ENCODE results near the gene KLHL24. TPM values are rescaled to one million over a fixed set of nuclear protein-coding genes. Genes with fewer than 3 reads are reported as not detected.
"Not testable (repeated sequence)": the region's sequence is repeated elsewhere in the genome, so short reads cannot be mapped to it uniquely, and the experiment has no call there.

Gene KLHL24
- total RNA-seq, 1 experiment from 2014 or later: 59.1 TPM

DNA sequence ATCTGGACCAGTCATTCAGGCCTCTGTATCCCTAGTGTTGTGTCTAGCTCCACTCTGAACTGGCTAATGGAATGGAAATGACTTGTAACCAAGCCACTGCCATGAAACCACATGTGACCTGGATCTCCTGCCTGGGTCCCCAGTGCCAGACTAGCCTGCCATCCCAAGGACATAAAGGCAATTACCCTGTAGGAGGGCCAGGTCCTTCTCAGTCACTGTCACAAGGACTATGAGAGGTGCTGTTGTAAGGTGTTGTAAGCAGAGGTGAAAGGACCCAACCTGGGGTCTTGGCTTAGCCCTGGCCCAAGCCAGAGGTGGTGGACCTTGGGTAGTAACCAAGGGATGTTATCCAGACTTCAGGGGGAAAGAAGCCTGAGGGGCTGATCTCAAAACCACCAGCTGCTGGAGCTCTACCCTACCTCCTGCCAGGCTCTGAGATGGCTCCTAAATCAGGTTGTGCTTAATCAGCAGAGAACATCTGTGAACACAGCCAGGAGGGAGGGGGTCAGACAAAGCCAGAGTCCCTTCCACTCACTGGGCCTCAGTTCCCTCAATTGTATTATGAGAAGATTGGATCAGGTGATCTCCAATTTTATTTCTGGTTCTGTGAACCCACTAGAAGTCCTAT, 15.7 kb upstream of the KLHL24 start:
- no TSS peak for BruUV-seq (replicated peaks)
- Histone ChIP-seq H3K27me3 (ENCODE audit: insufficient read depth, low read depth) (no peaks in the 10 kb centered on the region), H3K36me3 (ENCODE audit: low read depth) (no peaks in the 10 kb centered on the region), H3K9me2 (ENCODE audit: insufficient read depth) (no peaks in the 10 kb centered on the region), H3K4me3 (no peak overlapping the region), H3F3A (ENCODE audit: insufficient read depth, low read depth) (no peaks in the 10 kb centered on the region), H3K4me2 (no peak overlapping the region), H3K9me3 (ENCODE audit: insufficient read depth, low read depth) (no peaks in the 10 kb centered on the region), H4K20me1 (ENCODE audit: insufficient read depth) (no peaks in the 10 kb centered on the region), H2AFZ (no peak overlapping the region), H3K79me2 (ENCODE audit: low read depth) (no peaks in the 10 kb centered on the region), H3K4me1 (replicated peaks; ENCODE audit: insufficient read depth) (no peaks in the 10 kb centered on the region), H3K27ac (no peak overlapping the region)
- ChIA-PET CTCF (no interaction called here), POLR2A (ENCODE audit: unreplicated experiment) (no interaction called here)
- intact Hi-C loops (cut with micrococcal nuclease; ENCODE audit: unreplicated experiment): no loop called here
- no peak for TF ChIP-seq EZH2 (IDR thresholded peaks at IDR 0.05; ENCODE audit: low read depth)
- TF ChIP-seq, protein P1, sequence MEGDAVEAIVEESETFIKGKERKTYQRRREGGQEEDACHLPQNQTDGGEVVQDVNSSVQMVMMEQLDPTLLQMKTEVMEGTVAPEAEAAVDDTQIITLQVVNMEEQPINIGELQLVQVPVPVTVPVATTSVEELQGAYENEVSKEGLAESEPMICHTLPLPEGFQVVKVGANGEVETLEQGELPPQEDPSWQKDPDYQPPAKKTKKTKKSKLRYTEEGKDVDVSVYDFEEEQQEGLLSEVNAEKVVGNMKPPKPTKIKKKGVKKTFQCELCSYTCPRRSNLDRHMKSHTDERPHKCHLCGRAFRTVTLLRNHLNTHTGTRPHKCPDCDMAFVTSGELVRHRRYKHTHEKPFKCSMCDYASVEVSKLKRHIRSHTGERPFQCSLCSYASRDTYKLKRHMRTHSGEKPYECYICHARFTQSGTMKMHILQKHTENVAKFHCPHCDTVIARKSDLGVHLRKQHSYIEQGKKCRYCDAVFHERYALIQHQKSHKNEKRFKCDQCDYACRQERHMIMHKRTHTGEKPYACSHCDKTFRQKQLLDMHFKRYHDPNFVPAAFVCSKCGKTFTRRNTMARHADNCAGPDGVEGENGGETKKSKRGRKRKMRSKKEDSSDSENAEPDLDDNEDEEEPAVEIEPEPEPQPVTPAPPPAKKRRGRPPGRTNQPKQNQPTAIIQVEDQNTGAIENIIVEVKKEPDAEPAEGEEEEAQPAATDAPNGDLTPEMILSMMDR (conservative IDR thresholded peaks at IDR 0.05): no peak
- no peak for DNase-seq

DNA sequence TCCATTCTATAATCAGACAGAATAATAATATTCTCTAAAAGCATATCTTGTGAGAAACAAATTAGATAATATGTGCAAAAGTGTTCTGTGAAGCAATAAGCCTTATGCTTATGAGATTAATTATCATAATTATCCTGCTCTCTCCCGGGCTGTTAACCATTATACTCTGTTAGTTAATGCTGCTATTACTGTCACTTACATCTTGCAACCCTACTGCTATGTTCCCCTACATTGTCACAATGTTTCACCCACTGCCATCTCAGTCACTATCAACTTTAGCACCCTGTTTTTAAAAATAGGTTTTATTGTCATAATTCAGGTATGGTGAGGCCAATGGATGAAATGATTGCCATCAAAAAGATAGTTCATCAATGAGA, 15.2 kb upstream of the KLHL24 start:
- Histone ChIP-seq H3K36me3 (ENCODE audit: low read depth) (no peaks in the 10 kb centered on the region), H3K9me2 (ENCODE audit: insufficient read depth) (no peaks in the 10 kb centered on the region), H3K27me3 (ENCODE audit: insufficient read depth, low read depth) (no peaks in the 10 kb centered on the region), H4K20me1 (ENCODE audit: insufficient read depth) (no peaks in the 10 kb centered on the region), H3K4me3 (no peak overlapping the region), H3K4me2 (no peak overlapping the region), H3K4me1 (replicated peaks; ENCODE audit: insufficient read depth) (no peaks in the 10 kb centered on the region), H2AFZ (no peak overlapping the region), H3K27ac (no peak overlapping the region), H3F3A (ENCODE audit: insufficient read depth, low read depth) (no peaks in the 10 kb centered on the region), H3K9me3 (ENCODE audit: insufficient read depth, low read depth) (no peaks in the 10 kb centered on the region), H3K79me2 (ENCODE audit: low read depth) (no peaks in the 10 kb centered on the region)
- BruUV-seq (replicated peaks): no TSS peak
- CTCF ChIA-PET: no interaction called here
- intact Hi-C loops (cut with micrococcal nuclease; ENCODE audit: unreplicated experiment): no loop called here
- POLR2A ChIA-PET (ENCODE audit: unreplicated experiment): no interaction called here
- no peak for DNase-seq
- TF ChIP-seq, protein P1 (conservative IDR thresholded peaks at IDR 0.05): no peak
- TF ChIP-seq EZH2 (IDR thresholded peaks at IDR 0.05; ENCODE audit: low read depth): no peak

DNA sequence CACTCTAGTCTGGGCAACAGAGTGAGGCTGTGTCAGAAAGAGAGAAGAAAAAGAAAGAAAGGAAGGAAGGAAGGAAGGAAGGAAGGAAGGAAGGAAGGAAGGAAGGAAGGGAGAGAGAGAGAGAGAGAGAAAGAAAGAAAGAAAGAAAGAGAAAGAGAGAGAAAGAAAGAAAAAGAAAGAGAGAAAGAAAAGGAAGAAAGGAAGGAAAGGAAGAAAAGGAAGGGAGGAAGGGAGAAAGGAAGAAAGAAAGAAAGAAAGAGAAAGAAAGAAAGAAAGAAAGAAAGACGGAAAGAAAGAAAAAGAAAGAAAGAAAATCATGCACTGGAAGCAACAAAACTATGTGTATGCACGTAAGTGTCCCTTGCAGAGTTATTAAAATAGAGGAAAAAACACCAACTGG, 12.9 kb upstream of the KLHL24 start:
- H3K4me1 ChIP-seq (replicated peaks; ENCODE audit: insufficient read depth); H3K36me3 ChIP-seq (ENCODE audit: low read depth); H3K4me2 ChIP-seq; H3K9me2 ChIP-seq (ENCODE audit: insufficient read depth); BruUV-seq (replicated peaks); H3K27ac ChIP-seq; CTCF ChIA-PET; H3K4me3 ChIP-seq; POLR2A ChIA-PET (ENCODE audit: unreplicated experiment); H3K79me2 ChIP-seq (ENCODE audit: low read depth); H2AFZ ChIP-seq; H3K9me3 ChIP-seq (ENCODE audit: insufficient read depth, low read depth); intact Hi-C loops (cut with micrococcal nuclease; ENCODE audit: unreplicated experiment); H4K20me1 ChIP-seq (ENCODE audit: insufficient read depth); H3K27me3 ChIP-seq (ENCODE audit: insufficient read depth, low read depth); H3F3A ChIP-seq (ENCODE audit: insufficient read depth, low read depth); DNase-seq: not testable (repeated sequence)
